B cell (primary cell): ENCODE measurements around the gene MTCL1. TPM values are rescaled to one million over a fixed set of nuclear protein-coding genes. Genes with fewer than 3 reads are reported as not detected.

Experiments used
- ATAC-seq: fragments of 200-7000 bp; cut with Tn5 transposase; one replicate; pipeline ENCODE4 v1.10.0; 2021; ENCODE audit warnings: low read depth, mild to moderate bottlenecking, moderate number of reproducible peaks, moderate library complexity
- CTCF ChIA-PET: fragments of 350-600 bp; sonication (Branson Sonifier 250); formaldehyde crosslinking; loops from one replicate; lab custom pipeline; 2021; ENCODE audit warnings: antibody characterized with exemption, inconsistent platforms; lab: Charles Lee
- POLR2A ChIA-PET: fragments of 350-600 bp; sonication (Branson Sonifier 250); formaldehyde crosslinking; loops from one replicate; lab custom pipeline; 2021; ENCODE audit warnings: antibody characterized with exemption; lab: Charles Lee
- DNase-seq: peaks from one replicate; pipeline ENCODE4 v3.0.0; 2013
- H2AFZ ChIP-seq: 2 replicates; pipeline ENCODE4 v1.6.1; 2012; ENCODE audit warnings: mild to moderate bottlenecking, low read depth, low read length; ENCODE audit not compliant: insufficient read depth, poor library complexity, severe bottlenecking
- H3K27ac ChIP-seq, 2 donors: 1 replicate in 1 of 2; 2 replicates in 1 of 2; pipeline ENCODE4 v1.5.1; 2012 to 2013; ENCODE audit warnings: low read length in 2 of 2, mild to moderate bottlenecking in 2 of 2, moderate library complexity in 1 of 2
- H3K27me3 ChIP-seq, 4 experiments: fragments of 200-600 bp in 1 of 4; sonication (generic) in 1 of 4; replicated peaks in 1 of 4; 1 replicate in 2 of 4; 2 replicates in 2 of 4; pipeline versions ENCODE4 v1.6.1 to v1.7.0; 2013 to 2016; ENCODE audit warnings: low read length in 3 of 4, mild to moderate bottlenecking in 2 of 4, mixed read lengths in 1 of 4, moderate library complexity in 1 of 4; ENCODE audit not compliant: insufficient read depth in 4 of 4, control insufficient read depth in 3 of 4; ENCODE audit errors: control extremely low read depth in 1 of 4
- H3K36me3 ChIP-seq, 2 experiments: replicated peaks in 1 of 2; 1 replicate in 1 of 2; 2 replicates in 1 of 2; pipeline versions ENCODE4 v1.6.1 to v1.7.1; 2013; ENCODE audit warnings: low read length in 1 of 2; ENCODE audit not compliant: insufficient read depth in 2 of 2, control insufficient read depth in 1 of 2; ENCODE audit errors: control extremely low read depth in 1 of 2, extremely low read depth in 1 of 2
- H3K4me1 ChIP-seq, 2 donors: fragments of 200-600 bp in 1 of 2; sonication (generic) in 1 of 2; 1 replicate in 1 of 2; 2 replicates in 1 of 2; pipeline versions ENCODE4 v1.5.1 to v1.6.1; 2013 to 2017; ENCODE audit warnings: low read length in 2 of 2; ENCODE audit not compliant: control insufficient read depth in 2 of 2, insufficient read depth in 2 of 2
- H3K4me2 ChIP-seq: replicated peaks from 2 replicates; pipeline ENCODE3; 2012; ENCODE audit warnings: mild to moderate bottlenecking, low read depth, low read length; ENCODE audit not compliant: poor library complexity, severe bottlenecking
- H3K4me3 ChIP-seq, 5 experiments: fragments of 200-600 bp in 1 of 5; sonication (generic) in 1 of 5; 1 replicate in 3 of 5; 2 replicates in 2 of 5; pipeline versions ENCODE4 v1.5.1 to v1.7.0; 2011 to 2016; ENCODE audit warnings: low read length in 4 of 5, mild to moderate bottlenecking in 4 of 5, low read depth in 2 of 5, control low read depth in 1 of 5, moderate library complexity in 1 of 5; ENCODE audit not compliant: insufficient read depth in 1 of 5; ENCODE audit errors: control extremely low read depth in 1 of 5, extremely low read depth in 1 of 5
- H3K79me2 ChIP-seq: fragments of 200-600 bp; sonication (generic); one replicate; pipeline ENCODE4 v1.6.0; 2016; ENCODE audit warnings: low read length; ENCODE audit not compliant: control insufficient read depth, insufficient read depth
- H3K9ac ChIP-seq: fragments of 200-600 bp; sonication (generic); 2 replicates; pipeline ENCODE4 v1.6.1; 2017; ENCODE audit warnings: mild to moderate bottlenecking, low read length, moderate library complexity
- H3K9me3 ChIP-seq, 3 donors: one replicate each; pipeline versions ENCODE4 v1.6.1 to v1.7.1; 2013; ENCODE audit warnings: low read length in 2 of 3; ENCODE audit not compliant: control insufficient read depth in 2 of 3, insufficient read depth in 1 of 3; ENCODE audit errors: control extremely low read depth in 1 of 3
- H4K20me1 ChIP-seq: 2 replicates; pipeline ENCODE4 v1.6.0; 2012; ENCODE audit warnings: mild to moderate bottlenecking, low read length; ENCODE audit not compliant: insufficient read depth, control insufficient read depth, poor library complexity, severe bottlenecking
- H3K27ac Mint-ChIP-seq: one replicate; pipeline ENCODE4 v1.8.0; 2021; ENCODE audit warnings: mixed read lengths
- H3K27me3 Mint-ChIP-seq: one replicate; pipeline ENCODE4 v1.8.0; 2021; ENCODE audit warnings: mixed read lengths
- H3K4me1 Mint-ChIP-seq: one replicate; pipeline ENCODE4 v1.8.0; 2021; ENCODE audit warnings: mixed read lengths
- H3K4me3 Mint-ChIP-seq: one replicate; pipeline ENCODE4 v1.8.0; 2021; ENCODE audit warnings: mixed read lengths
- H3K9me3 Mint-ChIP-seq: one replicate; pipeline ENCODE4 v1.8.0; 2022; ENCODE audit warnings: mixed read lengths; ENCODE audit not compliant: insufficient read depth
- EZH2 ChIP-seq: IDR thresholded peaks from 2 replicates; pipeline ENCODE4 v1.6.1; 2012; ENCODE audit warnings: borderline replicate concordance, low read depth, mild to moderate bottlenecking, moderate library complexity, low read length; ENCODE audit not compliant: insufficient read depth, poor library complexity, severe bottlenecking
- whole genome bisulfite sequencing: methylation state at CpG from one replicate; pipeline ENCODE4 v1.1.5; 2013; ENCODE audit warnings: missing lambda C conversion rate; ENCODE audit not compliant: insufficient coverage; 5-methylcytosine and 5-hydroxymethylcytosine counted together
- intact Hi-C: fragments of 100-400 bp; cut with micrococcal nuclease; formaldehyde crosslinking; loops from one replicate; pipeline ENCODE4 v1.10.0; 2022
- polyA plus RNA-seq: library from polyadenylated mRNA; depleted of rRNA; stranded (reverse); fragments of >200 nt; gene quantifications from 2 replicates; pipeline ENCODE4 v1.2.3, GENCODE V29; 2012
- total RNA-seq, 2 donors: library from RNA; stranded (reverse); fragments of 120-200 nt in 1 of 2; gene quantifications; 1 replicate in 1 of 2; 2 replicates in 1 of 2; pipeline versions ENCODE4 v1.2.3 to v1.2.4, GENCODE V29; 2013 to 2022
- TF ChIP-seq, protein P1 (sequence below): fragments of 200-600 bp; IDR thresholded peaks from one replicate; pipeline ENCODE4 v1.8.0; 2022; ENCODE audit warnings: antibody characterized with exemption, mild to moderate bottlenecking

Gene MTCL1
- total and polyA plus RNA-seq, 2 donors (not counting 1 experiment from before 2014, with no cell fraction given), result 2.7 to 5.8 TPM

DNA sequence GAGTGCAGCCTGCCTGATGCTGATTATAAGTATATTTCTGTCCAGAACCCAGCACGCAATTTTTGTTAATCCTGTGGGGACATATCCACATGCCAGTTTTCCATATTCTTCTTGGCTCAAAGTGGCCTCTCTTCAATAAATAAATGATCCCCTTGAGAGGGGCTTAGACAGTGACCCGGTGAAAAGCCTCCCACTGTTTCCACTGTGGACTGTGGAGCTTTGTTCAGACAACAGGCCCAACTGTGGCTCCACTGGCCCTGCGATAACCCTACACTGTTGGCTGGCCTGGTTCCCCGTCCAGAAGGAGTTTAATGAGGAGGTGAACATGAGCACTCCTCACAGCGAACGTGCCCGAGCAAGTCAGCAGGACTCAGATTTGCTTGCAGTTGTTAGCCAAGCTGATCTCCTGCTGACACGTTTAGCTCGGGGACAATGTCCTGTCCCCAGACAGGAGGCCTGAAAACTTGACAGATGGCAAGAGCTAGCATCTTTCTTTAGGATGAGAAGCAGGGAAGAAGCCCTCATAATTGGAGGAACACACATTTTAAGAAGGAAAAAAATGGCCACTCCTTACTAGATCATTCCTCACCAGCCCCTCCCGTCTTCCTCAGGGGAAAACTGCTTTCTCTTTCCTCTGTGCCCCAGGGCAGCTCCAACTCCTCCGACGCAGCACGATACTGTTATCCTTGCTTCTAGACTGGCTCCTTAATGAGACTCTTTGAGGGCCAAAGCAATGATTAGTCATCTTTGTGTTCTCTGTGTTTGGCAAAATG is 20.0 kb upstream of the MTCL1 start:
- 92% methylated on average over 12 of the region's 13 CpGs for WGBS
- Histone ChIP-seq H3K4me1 (no peaks in the 10 kb centered on the region), H3K79me2 (no peaks in the 10 kb centered on the region), H3K27ac (no peak overlapping the region), H3K9me3 (no peaks in the 10 kb centered on the region), H3K27me3 (no peaks in the 10 kb centered on the region), H2AFZ (no peak overlapping the region), H4K20me1 (no peaks in the 10 kb centered on the region), H3K4me2 (no peak overlapping the region), H3K36me3 (no peaks in the 10 kb centered on the region), H3K9ac (no peak overlapping the region), H3K4me3 (no peak overlapping the region)
- ATAC-seq, result no peak
- no peaks in the 10 kb centered on the region for H3K4me1 Mint-ChIP-seq
- ChIA-PET POLR2A (no interaction called here), CTCF (interaction anchor here (1.3 to 2.8 kb wide), 2 partner anchors 11 kb away, joined by 3 to 17 read pairs; no protein-coding TSS in a partner anchor)
- no peak overlapping the region for H3K27ac Mint-ChIP-seq
- H3K9me3 Mint-ChIP-seq, result no peaks in the 10 kb centered on the region
- no peak overlapping the region for H3K4me3 Mint-ChIP-seq
- intact Hi-C loops, result no loop called here
- no peak for TF ChIP-seq EZH2
- TF ChIP-seq, protein P1, sequence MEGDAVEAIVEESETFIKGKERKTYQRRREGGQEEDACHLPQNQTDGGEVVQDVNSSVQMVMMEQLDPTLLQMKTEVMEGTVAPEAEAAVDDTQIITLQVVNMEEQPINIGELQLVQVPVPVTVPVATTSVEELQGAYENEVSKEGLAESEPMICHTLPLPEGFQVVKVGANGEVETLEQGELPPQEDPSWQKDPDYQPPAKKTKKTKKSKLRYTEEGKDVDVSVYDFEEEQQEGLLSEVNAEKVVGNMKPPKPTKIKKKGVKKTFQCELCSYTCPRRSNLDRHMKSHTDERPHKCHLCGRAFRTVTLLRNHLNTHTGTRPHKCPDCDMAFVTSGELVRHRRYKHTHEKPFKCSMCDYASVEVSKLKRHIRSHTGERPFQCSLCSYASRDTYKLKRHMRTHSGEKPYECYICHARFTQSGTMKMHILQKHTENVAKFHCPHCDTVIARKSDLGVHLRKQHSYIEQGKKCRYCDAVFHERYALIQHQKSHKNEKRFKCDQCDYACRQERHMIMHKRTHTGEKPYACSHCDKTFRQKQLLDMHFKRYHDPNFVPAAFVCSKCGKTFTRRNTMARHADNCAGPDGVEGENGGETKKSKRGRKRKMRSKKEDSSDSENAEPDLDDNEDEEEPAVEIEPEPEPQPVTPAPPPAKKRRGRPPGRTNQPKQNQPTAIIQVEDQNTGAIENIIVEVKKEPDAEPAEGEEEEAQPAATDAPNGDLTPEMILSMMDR, result no peak
- H3K27me3 Mint-ChIP-seq, result peaks cover 5% of the 10 kb centered on the region
- no peak for DNase-seq

DNA sequence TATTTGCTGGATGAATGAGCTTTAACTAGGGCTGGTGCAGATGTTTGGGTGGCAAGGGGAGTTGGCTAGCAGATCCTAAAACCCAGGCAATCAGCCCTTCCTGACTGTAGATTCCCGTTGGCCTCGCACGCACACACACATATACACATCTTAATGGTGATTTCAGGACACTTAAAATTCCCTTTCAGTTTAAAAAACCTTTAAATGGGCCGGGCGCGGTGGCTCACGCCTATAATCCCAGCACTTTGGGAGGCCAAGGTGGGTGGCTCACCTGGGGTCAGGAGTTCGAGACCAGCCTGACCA is 19.5 kb upstream of the MTCL1 start:
- peaks cover 5% of the 10 kb centered on the region for H3K27me3 Mint-ChIP-seq
- H3K9me3 Mint-ChIP-seq, result no peaks in the 10 kb centered on the region
- H3K36me3 ChIP-seq, result no peaks in the 10 kb centered on the region
- no peak overlapping the region for H3K27ac Mint-ChIP-seq
- H3K27me3 ChIP-seq, result no peaks in the 10 kb centered on the region
- no peak overlapping the region for H3K4me3 ChIP-seq
- no peak overlapping the region for H3K9ac ChIP-seq
- CTCF ChIA-PET, result interaction anchor here (2.8 kb wide), 1 partner anchor 10 kb away, joined by 17 read pairs; no protein-coding TSS in a partner anchor
- H3K4me3 Mint-ChIP-seq, result no peak overlapping the region
- H3K27ac ChIP-seq, result no peak overlapping the region
- no peak for ATAC-seq
- no peak for DNase-seq
- H3K4me2 ChIP-seq, result no peak overlapping the region
- no peak overlapping the region for H2AFZ ChIP-seq
- no peaks in the 10 kb centered on the region for H4K20me1 ChIP-seq
- H3K4me1 Mint-ChIP-seq, result no peaks in the 10 kb centered on the region
- no peaks in the 10 kb centered on the region for H3K9me3 ChIP-seq
- H3K4me1 ChIP-seq, result no peaks in the 10 kb centered on the region
- intact Hi-C loops, result no loop called here
- 99% methylated on average over 7 of the region's 8 CpGs for WGBS
- H3K79me2 ChIP-seq, result no peaks in the 10 kb centered on the region
- POLR2A ChIA-PET, result no interaction called here
- TF ChIP-seq, protein P1, result no peak
- no peak for TF ChIP-seq EZH2
